IMR-90 (cell line): Measurements from ENCODE around the gene THSD1. TPM values are rescaled to one million over a fixed set of nuclear protein-coding genes. Genes with fewer than 3 reads are reported as not detected.
A peak's percentile ranks its signal among the peaks of the same experiment; 100 is the strongest.
"Not testable (repeated sequence)": the region's sequence is repeated elsewhere in the genome, so short reads cannot be mapped to it uniquely, and the experiment has no call there.

ENCODE experiments used
- ATAC-seq: fragments of 200-7000 bp; cut with Tn5 transposase; 2 replicates; pipeline ENCODE4 v1.9.1; 2020; ENCODE audit warnings: low read depth, mild to moderate bottlenecking, moderate library complexity
- BruUV-seq: library from RNA; stranded (reverse); fragments of 400-500 nt; replicated peaks from 2 replicates; lab custom pipeline; 2021; lab: Mats Ljungman, UMichigan
- CTCF ChIA-PET: fragments of 300-600 bp; formaldehyde crosslinking; extraction: SDS; loops from one replicate; lab custom pipeline; 2021; ENCODE audit warnings: antibody characterized with exemption; lab: Yijun Ruan, JAX
- POLR2A ChIA-PET: fragments of 300-600 bp; sonication (Branson Sonifier 250); formaldehyde crosslinking; loops from one replicate; lab custom pipeline; 2022; ENCODE audit warnings: antibody characterized with exemption; ENCODE audit not compliant: unreplicated experiment; lab: Charles Lee
- DNase-seq: peaks from one replicate; pipeline ENCODE4 v3.0.0; 2013
- H2AFZ ChIP-seq: replicated peaks from 2 replicates; pipeline ENCODE3; 2013; ENCODE audit warnings: low read length, mild to moderate bottlenecking; ENCODE audit not compliant: poor library complexity
- H2AK5ac ChIP-seq: 2 replicates; pipeline ENCODE4 v1.6.1; 2013; ENCODE audit warnings: low read depth, low read length, inconsistent platforms
- H2AK9ac ChIP-seq: replicated peaks from 2 replicates; pipeline ENCODE3; 2013; ENCODE audit warnings: mild to moderate bottlenecking, low read depth, low read length, moderate library complexity; ENCODE audit not compliant: poor library complexity
- H2BK120ac ChIP-seq: 2 replicates; pipeline ENCODE4 v1.6.1; 2013; ENCODE audit warnings: low read depth, low read length, inconsistent platforms
- H2BK15ac ChIP-seq: 3 replicates; pipeline ENCODE4 v1.6.1; 2013; ENCODE audit warnings: low read depth, low read length, inconsistent platforms
- H2BK20ac ChIP-seq: 2 replicates; pipeline ENCODE4 v1.6.1; 2013; ENCODE audit warnings: low read depth, mild to moderate bottlenecking, inconsistent platforms, low read length, moderate library complexity
- H2BK5ac ChIP-seq: 2 replicates; pipeline ENCODE4 v1.6.1; 2013; ENCODE audit warnings: mild to moderate bottlenecking, low read depth, low read length, inconsistent platforms; ENCODE audit not compliant: poor library complexity, severe bottlenecking
- H3K14ac ChIP-seq: replicated peaks from 2 replicates; pipeline ENCODE4 v1.6.1; 2013; ENCODE audit warnings: low read depth, low read length, inconsistent platforms
- H3K18ac ChIP-seq: 2 replicates; pipeline ENCODE4 v1.6.1; 2013; ENCODE audit warnings: low read depth, low read length, control low read depth
- H3K23ac ChIP-seq: 2 replicates; pipeline ENCODE4 v1.6.1; 2013; ENCODE audit warnings: low read depth, low read length, inconsistent platforms
- H3K27ac ChIP-seq: 2 replicates; pipeline ENCODE4 v1.5.1; 2013; ENCODE audit warnings: mild to moderate bottlenecking, control low read depth, low read length; ENCODE audit not compliant: insufficient read depth
- H3K27me3 ChIP-seq: 2 replicates; pipeline ENCODE4 v1.6.1; 2013; ENCODE audit warnings: low read length; ENCODE audit not compliant: control insufficient read depth, insufficient read depth
- H3K36me3 ChIP-seq: 2 replicates; pipeline ENCODE4 v1.6.1; 2013; ENCODE audit warnings: low read length, mixed read lengths; ENCODE audit not compliant: control insufficient read depth, insufficient read depth
- H3K4ac ChIP-seq: 2 replicates; pipeline ENCODE4 v1.6.1; 2013; ENCODE audit warnings: low read depth, low read length, inconsistent platforms
- H3K4me1 ChIP-seq: 2 replicates; pipeline ENCODE4 v1.6.1; 2013; ENCODE audit warnings: low read length, mixed read lengths; ENCODE audit not compliant: control insufficient read depth, insufficient read depth
- H3K4me2 ChIP-seq: 2 replicates; pipeline ENCODE4 v1.6.1; 2013; ENCODE audit warnings: low read depth, mild to moderate bottlenecking, control low read depth, low read length, moderate library complexity
- H3K4me3 ChIP-seq: 2 replicates; pipeline ENCODE4 v1.5.1; 2013; ENCODE audit warnings: low read depth, mild to moderate bottlenecking, control low read depth, low read length, moderate library complexity; ENCODE audit not compliant: insufficient read depth
- H3K56ac ChIP-seq: 2 replicates; pipeline ENCODE4 v1.6.1; 2013; ENCODE audit warnings: low read length, inconsistent platforms; ENCODE audit not compliant: insufficient read depth; ENCODE audit errors: extremely low read depth
- H3K79me1 ChIP-seq, 2 experiments: 2 replicates each; pipeline ENCODE4 v1.6.1; 2013; ENCODE audit warnings: low read length in 2 of 2, inconsistent platforms in 1 of 2, low read depth in 1 of 2
- H3K9ac ChIP-seq: 2 replicates; pipeline ENCODE4 v1.6.1; 2013; ENCODE audit warnings: low read depth, low read length, control low read depth
- H3K9me1 ChIP-seq: 2 replicates; pipeline ENCODE4 v1.6.1; 2013; ENCODE audit warnings: low read length, inconsistent platforms; ENCODE audit not compliant: insufficient read depth
- H3K9me3 ChIP-seq: 2 replicates; pipeline ENCODE4 v1.6.1; 2013; ENCODE audit warnings: low read length; ENCODE audit not compliant: control insufficient read depth, insufficient read depth
- H4K20me1 ChIP-seq: 2 replicates; pipeline ENCODE4 v1.6.1; 2013; ENCODE audit warnings: low read length, inconsistent platforms; ENCODE audit not compliant: insufficient read depth
- H4K5ac ChIP-seq: 2 replicates; pipeline ENCODE4 v1.6.1; 2013; ENCODE audit warnings: mild to moderate bottlenecking, low read depth, low read length, control low read depth
- H4K8ac ChIP-seq, 2 experiments: 2 replicates each; pipeline ENCODE4 v1.6.1; 2013; ENCODE audit warnings: low read depth in 2 of 2, low read length in 2 of 2, control low read depth in 1 of 2, inconsistent platforms in 1 of 2
- H4K91ac ChIP-seq: 2 replicates; pipeline ENCODE4 v1.6.1; 2013; ENCODE audit warnings: low read depth, low read length, inconsistent platforms; ENCODE audit not compliant: insufficient read depth
- BHLHE40 ChIP-seq: fragments of 150-350 bp; IDR thresholded peaks from 2 replicates; pipeline ENCODE4 v1.6.1; 2016; ENCODE audit warnings: mild to moderate bottlenecking, low read depth, low read length
- CEBPB ChIP-seq: IDR thresholded peaks from 2 replicates; pipeline ENCODE4 v1.6.1; 2012; ENCODE audit warnings: low read depth, low read length, improper control_type of control experiment
- CTCF ChIP-seq: conservative IDR thresholded peaks from 2 replicates; pipeline ENCODE4 v1.5.1; 2012; ENCODE audit warnings: mild to moderate bottlenecking, low read depth, low read length, improper control_type of control experiment
- FOS ChIP-seq: fragments of 150-350 bp; IDR thresholded peaks from 2 replicates; pipeline ENCODE4 v1.6.1; 2016; ENCODE audit warnings: low read depth, low read length
- RAD21 ChIP-seq: IDR thresholded peaks from 2 replicates; pipeline ENCODE4 v1.6.1; 2012; ENCODE audit warnings: low read length, improper control_type of control experiment
- WGBS, 2 experiments: methylation state at CpG; one replicate each; pipeline versions ENCODE4 v1.1.5 to v1.1.7; 2013; ENCODE audit warnings: missing lambda C conversion rate in 2 of 2; ENCODE audit not compliant: insufficient read length in 1 of 2; ENCODE audit errors: extremely low coverage in 2 of 2; 5-methylcytosine and 5-hydroxymethylcytosine counted together
- dilution Hi-C: fragments of 300-500 bp; cut with HindIII; formaldehyde crosslinking; loops from one replicate; pipeline ENCODE4 v1.14.3; 2018; ENCODE audit warnings: low sequenced_read_pairs; ENCODE audit not compliant: unreplicated experiment
- in situ Hi-C: fragments of 300-500 bp; cut with MboI; formaldehyde crosslinking; loops from 3 replicates; pipeline ENCODE4 v1.14.3; 2019; ENCODE audit warnings: low sequenced_read_pairs, inconsistent platforms, mixed read lengths
- intact Hi-C: fragments of 100-400 bp; cut with micrococcal nuclease; formaldehyde crosslinking; loops from 2 replicates; pipeline ENCODE4 v1.10.0; 2022
- polyA plus RNA-seq, 3 experiments: library from polyadenylated mRNA; depleted of rRNA; stranded (reverse); fragments of >200 nt; gene quantifications; 2 replicates each; pipeline ENCODE4 v1.2.3, GENCODE V29; 2012; ENCODE audit warnings: low replicate concordance in 1 of 3
- total RNA-seq: library from RNA; depleted of rRNA; stranded (reverse); fragments of >200 nt; gene quantifications from 2 replicates; pipeline ENCODE4 v1.2.3, GENCODE V29; 2012

The THSD1 gene
- total and polyA plus RNA-seq, 2 of the 4 experiments (the other 2 are of a cell fraction) = 12.1 to 19.0 TPM

- no peak overlapping the region for H2BK20ac ChIP-seq
- no peak overlapping the region for H2AK5ac ChIP-seq
- peaks cover 5% of the 10 kb centered on the region; the same call in 1 of the 2 replicates for H3K36me3 ChIP-seq
- ChIA-PET CTCF (no interaction called here), POLR2A (no interaction called here)
- no TSS peak for BruUV-seq
- H2AFZ ChIP-seq = no peak overlapping the region
- 0 out of 2 replicates have a peak overlapping the region, but pooled peaks have one; percentile 34 for H3K14ac ChIP-seq
- no peak overlapping the region for H3K23ac ChIP-seq
- H3K79me1 ChIP-seq = peaks cover 9 to 12% of the 10 kb centered on the region in 2 experiments; a peak in 2 of 4 replicates
- H4K5ac ChIP-seq = peak overlapping the region; percentile 30; the same call in 1 of the 2 replicates
- whole genome bisulfite sequencing, 2 experiments = 40% methylated on average over 1 of the region's 4 CpGs; no CpG with 5 or more reads in 1 of the 2 experiments
- H3K18ac ChIP-seq = peak overlapping the region; percentile 45; the same call in 1 of the 2 replicates
- H3K4me3 ChIP-seq = no peak overlapping the region
- in situ Hi-C loops = no loop called here
- no peak overlapping the region for H2BK15ac ChIP-seq
- no peaks in the 10 kb centered on the region for H3K9me3 ChIP-seq
- no peak overlapping the region for H2AK9ac ChIP-seq
- dilution Hi-C loops = no loop called here
- peak; percentile 71 for ATAC-seq
- no peak overlapping the region for H4K91ac ChIP-seq
- peaks cover 16% of the 10 kb centered on the region for H3K4me1 ChIP-seq
- H2BK5ac ChIP-seq = peak overlapping the region; percentile 75
- H2BK120ac ChIP-seq = 0 out of 2 replicates have a peak overlapping the region, but pooled peaks have one; percentile 31
- H4K20me1 ChIP-seq = no peaks in the 10 kb centered on the region
- H4K8ac ChIP-seq = no peak overlapping the region
- DNase-seq = peak; percentile 81
- no peak overlapping the region for H3K27ac ChIP-seq
- H3K56ac ChIP-seq = no peak overlapping the region
- H3K9ac ChIP-seq = no peak overlapping the region
- TF ChIP-seq BHLHE40 (peak; percentile 44; the same call in 1 of the 2 replicates), RAD21 (no peak), FOS (0 out of 2 replicates have a peak, but pooled peaks have one; percentile 9), CTCF (no peak), CEBPB (peak; percentile 52; the same call in 1 of the 2 replicates)
- intact Hi-C loops = no loop called here
- H3K4ac ChIP-seq = no peak overlapping the region; the same call in 1 of the 2 replicates
- H3K27me3 ChIP-seq = no peaks in the 10 kb centered on the region
- H3K9me1 ChIP-seq = peaks cover 11% of the 10 kb centered on the region
- H3K4me2 ChIP-seq = peak overlapping the region; percentile 50; the same call in 1 of the 2 replicates
Observed at GRCh38 chr13:52411629-52412028, 5.7 kb upstream of the THSD1 start.

- H2BK120ac ChIP-seq, POLR2A ChIA-PET, H3K4me2 ChIP-seq, ATAC-seq, H3K18ac ChIP-seq, in situ Hi-C loops, BruUV-seq, H2AFZ ChIP-seq, CTCF ChIA-PET, H3K4me3 ChIP-seq, H3K14ac ChIP-seq, H3K36me3 ChIP-seq, H3K4me1 ChIP-seq, H3K23ac ChIP-seq, H2BK20ac ChIP-seq, H3K9ac ChIP-seq, H4K91ac ChIP-seq, H2AK5ac ChIP-seq, H2BK15ac ChIP-seq, H2AK9ac ChIP-seq, H3K27ac ChIP-seq, H3K27me3 ChIP-seq, H3K56ac ChIP-seq, H4K5ac ChIP-seq, H4K8ac ChIP-seq, H3K79me1 ChIP-seq, DNase-seq, H3K4ac ChIP-seq, H3K9me1 ChIP-seq, intact Hi-C loops, H2BK5ac ChIP-seq, H4K20me1 ChIP-seq, H3K9me3 ChIP-seq, dilution Hi-C loops: not testable (repeated sequence)
- 100% methylated on average over 3 of the region's 33 CpGs; no CpG with 5 or more reads in 1 of the 2 experiments for whole genome bisulfite sequencing, 2 experiments
Observed at GRCh38 chr13:52408071-52408658, 2.2 kb upstream of the THSD1 start.
